Fibroblast of mammary gland (primary cell): ENCODE data around the gene PLSCR4.

ENCODE experiments used
- DNase-seq: peaks from one replicate; pipeline ENCODE4 v3.0.0-alpha.2; 2010; ENCODE audit warnings: low read depth
- H3K4me3 ChIP-seq: 2 replicates; pipeline ENCODE4 v1.5.1; 2011; ENCODE audit warnings: low read depth, mild to moderate bottlenecking, low read length, moderate library complexity; ENCODE audit not compliant: control insufficient read depth
- CTCF ChIP-seq: conservative IDR thresholded peaks from 2 replicates; pipeline ENCODE4 v1.5.1; 2011; ENCODE audit warnings: low read depth, low read length, inconsistent platforms; ENCODE audit not compliant: control insufficient read depth, insufficient read depth

Gene PLSCR4

GRCh38 chr3:146277953-146278631, 27.2 kb upstream of the PLSCR4 start:
- peak; percentile 96 for DNase-seq
- no peak for TF ChIP-seq CTCF

GRCh38 chr3:146275476-146275875, 24.6 kb upstream of the PLSCR4 start:
- no peak for DNase-seq
- H3K4me3 ChIP-seq: no peak overlapping the region
- TF ChIP-seq CTCF: no peak

More at GRCh38 chr3:146277953-146278631, 27.2 kb upstream of the PLSCR4 start:
- H3K4me3 ChIP-seq: no peak overlapping the region

- no peak for TF ChIP-seq CTCF
- DNase-seq: peak; percentile 92
- H3K4me3 ChIP-seq: no peak overlapping the region
Measured at GRCh38 chr3:146274833-146275232, 23.9 kb upstream of the PLSCR4 start.

- no peak for DNase-seq
- H3K4me3 ChIP-seq: no peak overlapping the region
- TF ChIP-seq CTCF: no peak
Measured at GRCh38 chr3:146273721-146274407, 23.0 kb upstream of the PLSCR4 start.

- H3K4me3 ChIP-seq: no peak overlapping the region
- DNase-seq: peak; percentile 5
- no peak for TF ChIP-seq CTCF
Measured at GRCh38 chr3:146271180-146271579, 20.3 kb upstream of the PLSCR4 start.

GRCh38 chr3:146269271-146269670, 18.4 kb upstream of the PLSCR4 start:
- no peak for TF ChIP-seq CTCF
- peak; percentile 11 for DNase-seq
- H3K4me3 ChIP-seq: no peak overlapping the region
